CD1c-positive myeloid dendritic cell (primary cell): Measurements from ENCODE around the gene FASTK.

Source experiments
- DNase-seq: peaks from one replicate; pipeline ENCODE4 v3.0.0-alpha.2; 2016; ENCODE audit errors: extremely low spot score

FASTK gene

DNA sequence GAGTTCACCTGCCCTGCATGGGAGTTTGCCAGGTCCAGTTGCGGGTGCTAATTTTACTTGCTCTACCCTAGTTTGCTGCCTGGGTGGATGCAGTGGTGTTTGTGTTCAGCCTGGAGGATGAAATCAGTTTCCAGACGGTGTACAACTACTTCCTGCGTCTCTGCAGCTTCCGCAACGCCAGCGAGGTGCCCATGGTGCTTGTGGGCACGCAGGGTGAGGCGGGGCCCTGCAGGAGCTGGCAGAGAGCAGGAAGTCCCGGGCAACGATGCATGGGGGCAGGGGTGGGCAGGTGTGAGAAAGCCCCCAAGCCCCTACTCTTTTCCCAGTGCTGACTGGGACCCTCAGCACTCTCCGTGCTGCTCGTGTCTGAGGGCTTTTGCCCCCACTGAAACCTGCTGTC, 37.0 kb upstream of the FASTK start:
- DNase-seq: no peak

DNA sequence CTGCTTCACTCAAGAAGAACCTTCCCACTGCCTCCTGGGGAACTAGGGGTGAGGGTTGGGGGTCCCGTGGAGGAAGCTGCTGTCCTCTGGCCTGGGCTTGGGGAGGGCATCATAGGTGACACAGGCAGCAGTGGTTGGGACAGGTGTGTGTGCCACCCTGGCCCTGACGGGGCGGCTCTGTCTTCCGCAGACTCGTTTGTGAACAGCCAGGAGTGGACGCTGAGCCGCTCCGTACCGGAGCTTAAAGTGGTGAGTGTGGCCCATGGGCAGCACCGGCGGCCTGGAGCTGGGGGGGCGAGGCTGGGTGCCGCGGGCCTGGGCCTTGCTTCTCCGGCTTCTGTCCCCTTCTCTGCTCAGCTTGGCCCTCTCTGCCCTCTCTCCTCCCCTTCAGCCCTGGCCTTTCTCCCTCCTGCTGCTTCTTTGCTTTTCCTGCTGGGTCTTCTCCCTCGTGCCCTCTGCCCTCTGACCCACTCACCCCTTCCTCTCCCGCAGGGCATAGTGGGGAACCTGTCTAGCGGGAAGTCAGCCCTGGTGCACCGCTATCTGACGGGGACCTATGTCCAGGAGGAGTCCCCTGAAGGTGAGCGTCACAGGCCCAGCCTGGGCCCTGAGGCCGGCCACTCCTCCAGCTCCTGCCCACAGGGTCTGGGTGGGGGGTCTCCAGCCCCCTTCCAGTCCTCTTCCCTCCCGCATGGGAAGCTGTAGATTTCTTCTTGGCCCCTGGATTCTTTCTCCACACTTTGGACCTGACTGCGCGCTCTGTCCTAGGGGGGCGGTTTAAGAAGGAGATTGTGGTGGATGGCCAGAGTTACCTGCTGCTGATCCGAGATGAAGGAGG, 36.2 kb upstream of the FASTK start:
- no peak for DNase-seq

DNA sequence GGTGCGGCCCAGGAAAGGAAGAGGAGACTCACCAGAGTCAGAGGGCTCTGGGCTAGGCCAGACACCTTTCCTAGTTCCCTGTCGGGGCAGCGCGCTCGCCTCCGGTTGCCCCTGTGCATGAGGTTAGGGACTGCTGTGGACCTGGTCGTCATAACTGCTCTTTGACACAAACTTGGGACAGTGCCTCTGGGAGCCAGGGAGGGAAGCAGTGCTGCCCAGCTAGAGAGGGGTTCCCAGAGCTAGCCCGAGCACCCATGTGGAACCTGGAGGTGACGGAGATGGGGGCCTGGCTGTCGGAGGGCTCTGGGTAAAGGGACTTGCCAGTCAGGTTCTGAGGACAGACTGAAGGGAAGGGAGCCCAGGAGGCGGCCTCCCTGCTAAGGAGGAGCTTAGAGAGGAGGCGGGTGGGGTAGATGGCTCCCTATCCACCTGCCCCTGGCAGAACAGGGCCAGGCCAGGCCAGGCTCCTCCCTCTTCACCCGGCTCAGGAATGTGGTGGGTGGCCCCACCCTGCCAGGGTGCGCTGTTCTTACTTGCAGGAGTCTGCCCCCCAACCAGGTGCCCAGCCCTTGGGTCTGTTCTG, 35.3 kb upstream of the FASTK start:
- DNase-seq: no peak

- peak; percentile 50 for DNase-seq
Measured at GRCh38 chr7:151115121-151115835, 34.7 kb upstream of the FASTK start.

DNA sequence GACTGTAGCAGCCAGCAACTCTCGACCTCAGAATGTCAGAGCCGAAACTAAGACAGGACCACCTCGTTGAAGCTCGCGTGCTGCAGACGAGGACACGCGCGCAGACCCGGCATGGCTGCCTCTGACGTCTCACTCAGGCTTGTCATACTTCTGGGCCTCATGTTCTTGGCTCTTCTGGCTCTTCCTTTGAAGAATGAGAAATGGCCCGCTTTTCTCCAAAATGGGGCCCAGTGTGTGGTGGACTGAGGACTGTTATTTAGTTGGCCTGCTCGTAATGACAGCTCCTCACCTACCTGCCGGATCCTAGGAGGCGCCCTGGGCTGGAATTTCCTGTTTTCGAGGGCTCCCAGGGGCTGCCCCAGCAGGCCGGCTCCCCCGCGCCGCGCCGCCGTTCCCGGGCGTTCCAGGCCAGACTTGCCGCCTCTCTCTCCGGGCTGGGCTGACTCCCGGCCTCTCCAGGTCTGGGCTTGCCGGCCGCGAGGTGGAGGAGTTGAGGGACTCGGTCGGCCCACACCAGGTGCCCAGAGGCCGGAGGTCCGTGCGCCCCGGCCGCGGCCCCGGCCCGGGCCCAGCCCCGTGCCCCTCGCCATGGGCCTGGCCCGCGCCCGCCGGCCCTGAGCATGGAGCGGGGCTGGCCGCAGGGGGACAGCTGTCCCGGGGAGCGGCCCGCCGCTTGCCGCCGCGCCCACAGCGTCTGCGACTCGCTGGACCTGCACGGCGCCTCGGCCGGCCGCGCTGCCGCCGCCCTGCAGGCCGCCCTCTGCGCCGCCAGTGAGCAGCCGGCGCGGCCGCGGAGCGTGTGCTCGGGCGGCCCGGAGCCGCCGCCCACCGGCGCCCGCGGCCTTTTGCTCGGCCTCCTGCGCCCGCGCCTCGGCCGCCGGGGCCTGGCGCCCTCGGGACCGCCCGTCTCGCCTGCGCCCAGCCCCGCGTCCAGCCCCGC, 33.8 kb upstream of the FASTK start:
- peak; percentile 3 for DNase-seq

- no peak for DNase-seq
Measured at GRCh38 chr7:151113344-151114150, 32.9 kb upstream of the FASTK start.

DNA sequence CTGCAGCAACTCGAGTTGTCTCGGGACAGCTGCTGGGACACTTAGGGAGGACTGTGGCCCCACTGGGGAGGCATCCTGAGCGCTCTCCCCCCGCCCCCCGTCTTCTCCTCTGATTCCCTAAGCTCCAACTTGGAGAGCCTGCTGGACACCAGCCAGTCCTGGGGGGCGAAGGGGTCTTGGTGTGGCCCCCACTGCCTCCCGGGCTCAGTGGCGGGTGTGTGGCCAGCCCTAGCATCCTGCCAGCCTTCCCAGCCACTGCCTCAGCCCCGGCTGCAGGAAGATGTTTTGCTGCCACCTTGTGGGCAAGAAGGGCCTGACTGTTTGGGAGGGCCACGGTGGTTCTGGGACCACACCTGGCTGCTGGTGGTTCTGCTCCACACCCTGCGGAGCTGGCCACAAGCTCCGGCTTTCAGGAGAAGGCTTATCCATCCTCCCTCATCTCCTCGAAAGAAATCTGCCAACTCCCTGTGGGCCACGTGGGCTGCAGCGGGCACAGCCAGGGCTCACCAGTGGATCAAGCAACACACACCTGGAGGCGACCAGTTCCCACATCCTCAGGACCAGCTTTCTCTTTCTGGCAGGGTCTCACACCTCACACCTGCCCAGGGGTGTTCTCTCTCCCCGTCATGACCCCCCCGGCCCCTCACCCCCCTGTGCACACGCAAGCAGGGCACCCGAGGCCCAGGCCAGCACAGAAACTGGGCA, 30.5 kb upstream of the FASTK start:
- DNase-seq: peak; percentile 75

DNA sequence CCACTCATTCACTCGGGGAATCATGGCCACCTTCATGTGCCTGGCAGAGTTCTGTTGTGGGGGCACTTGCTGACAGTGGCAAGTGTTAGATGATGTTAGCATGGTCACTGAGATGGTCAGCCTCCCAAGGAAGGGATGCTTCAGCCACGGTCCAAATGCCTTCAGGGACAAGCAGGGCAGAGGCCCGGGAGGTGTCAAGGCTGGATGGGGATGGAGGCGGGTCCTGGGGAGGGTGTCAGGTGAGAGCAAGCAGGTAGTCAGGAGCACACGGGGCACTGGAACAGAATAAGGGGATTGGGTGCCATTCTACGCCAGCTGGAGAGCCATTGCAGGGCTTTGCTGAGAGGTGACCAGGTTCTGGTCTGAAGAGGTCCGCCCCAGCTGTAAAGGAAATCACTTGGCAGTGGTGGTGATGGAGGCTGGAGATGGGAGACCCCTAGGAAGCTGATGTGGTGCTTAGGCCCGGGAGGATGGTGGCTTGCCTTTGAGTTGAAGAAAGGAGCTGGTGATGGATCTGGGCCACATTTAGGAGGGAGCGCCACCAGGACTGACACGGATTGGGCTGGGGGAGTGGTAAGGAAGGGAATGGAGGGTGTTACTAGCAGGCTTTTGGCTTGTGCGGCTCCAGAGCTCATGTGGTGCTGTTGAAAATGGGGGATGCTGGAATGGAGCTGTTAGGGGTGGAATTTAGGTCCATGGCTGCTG, 29.8 kb upstream of the FASTK start:
- DNase-seq: no peak

GRCh38 chr7:151109094-151110048, 28.8 kb upstream of the FASTK start:
- DNase-seq: no peak

DNA sequence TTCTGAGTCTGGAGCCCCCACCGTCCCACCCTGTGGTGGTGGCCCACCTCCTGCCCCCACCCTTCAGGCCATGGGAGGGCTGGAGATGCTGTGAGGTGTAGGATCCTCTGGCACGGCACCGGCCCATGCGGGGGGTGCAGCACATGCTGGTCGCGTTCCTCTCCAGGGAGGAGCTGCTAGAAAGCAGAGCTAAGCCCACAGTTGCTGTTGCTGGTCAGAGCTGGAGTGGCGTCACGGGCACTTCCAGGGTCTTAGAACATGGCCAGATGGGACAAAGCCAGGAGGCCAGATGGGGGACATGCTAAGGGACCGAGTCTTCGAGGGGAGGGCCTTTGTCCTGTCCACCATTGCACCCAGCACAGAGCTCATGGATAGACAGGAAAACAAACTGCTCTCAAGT, 27.3 kb upstream of the FASTK start:
- no peak for DNase-seq

GRCh38 chr7:151104411-151105235, 24.0 kb upstream of the FASTK start:
- no peak for DNase-seq

GRCh38 chr7:151103973-151104372, 23.4 kb upstream of the FASTK start:
- DNase-seq: no peak

DNA sequence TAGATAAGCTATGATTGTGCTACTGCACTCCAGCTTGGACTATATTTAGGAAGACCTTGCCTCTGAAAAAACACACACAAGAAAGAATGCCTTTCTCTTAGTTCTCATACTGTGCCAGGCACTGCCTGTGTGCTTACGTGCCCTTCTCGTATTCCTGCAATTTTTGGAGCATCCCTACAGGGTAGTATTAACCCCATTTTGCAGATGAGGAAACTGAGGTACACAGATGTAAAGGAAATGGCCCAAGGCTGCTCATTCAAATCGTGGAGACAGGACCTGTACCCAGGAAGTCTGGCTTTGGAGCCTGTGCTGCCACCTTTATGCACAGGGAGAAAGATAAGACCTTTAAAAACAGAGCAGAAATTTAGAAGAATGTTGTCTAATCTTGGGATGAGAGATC, 22.4 kb upstream of the FASTK start:
- DNase-seq: no peak

GRCh38 chr7:151101621-151102396, 21.2 kb upstream of the FASTK start:
- no peak for DNase-seq

DNA sequence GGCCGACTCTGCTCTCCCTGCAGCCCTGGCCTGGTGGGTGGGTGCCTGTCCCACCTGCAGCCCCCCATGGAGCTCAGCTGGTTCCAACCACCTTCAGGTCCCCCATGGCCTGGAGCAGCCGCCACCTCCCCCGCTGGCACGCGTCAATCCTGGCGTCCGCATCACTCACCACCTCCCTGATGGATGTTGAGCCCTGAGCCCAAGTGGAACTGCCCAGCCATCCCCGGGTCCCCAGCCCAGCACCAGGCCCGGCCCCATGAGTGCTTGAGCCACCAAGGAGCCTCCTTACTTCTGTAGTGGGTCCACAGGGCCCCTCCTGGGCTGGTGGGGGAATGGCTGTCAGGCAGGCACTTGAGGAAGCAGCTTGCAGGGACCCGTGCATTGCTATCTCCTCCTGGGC, 20.3 kb upstream of the FASTK start:
- no peak for DNase-seq

- no peak for DNase-seq
Measured at GRCh38 chr7:151099486-151100211, 19.0 kb upstream of the FASTK start.
